Skeletal muscle tissue (tissue), 4 donors: ENCODE data around the gene SLC9A1. TPM values are rescaled to one million over a fixed set of nuclear protein-coding genes. Genes with fewer than 3 reads are reported as not detected.
A peak's percentile ranks its signal among the peaks of the same experiment; 100 is the strongest.

Source experiments
- H3K27ac ChIP-seq: one replicate; pipeline ENCODE4 v1.7.0; 2013; ENCODE audit warnings: mild to moderate bottlenecking, low read depth, low read length, inconsistent platforms
- H3K27me3 ChIP-seq, 3 donors: one replicate each; pipeline ENCODE4 v1.7.0; 2013; ENCODE audit warnings: low read length in 3 of 3; ENCODE audit not compliant: control insufficient read depth in 3 of 3, insufficient read depth in 3 of 3
- H3K36me3 ChIP-seq, 3 donors: one replicate each; pipeline ENCODE4 v1.7.0; 2013; ENCODE audit warnings: low read length in 3 of 3; ENCODE audit not compliant: control insufficient read depth in 3 of 3, insufficient read depth in 3 of 3
- H3K4me1 ChIP-seq, 3 donors: one replicate each; pipeline ENCODE4 v1.7.0; 2013; ENCODE audit warnings: low read length in 3 of 3, mild to moderate bottlenecking in 3 of 3; ENCODE audit not compliant: control insufficient read depth in 3 of 3, insufficient read depth in 3 of 3
- H3K4me3 ChIP-seq, 3 donors: one replicate each; pipeline ENCODE4 v1.7.0; 2013; ENCODE audit warnings: low read length in 3 of 3
- H3K9ac ChIP-seq, 3 donors: one replicate each; pipeline ENCODE4 v1.7.0; 2013; ENCODE audit warnings: low read length in 3 of 3, mild to moderate bottlenecking in 3 of 3, moderate library complexity in 2 of 3, low read depth in 1 of 3
- H3K9me3 ChIP-seq, 3 donors: one replicate each; pipeline ENCODE4 v1.7.0; 2013; ENCODE audit warnings: low read length in 3 of 3; ENCODE audit not compliant: control insufficient read depth in 3 of 3
- total RNA-seq: library from RNA; depleted of rRNA; stranded (reverse); fragments of >200 nt; gene quantifications from one replicate; pipeline ENCODE4 v1.2.3, GENCODE V29; 2014
- donor health status: Osteomylitis.

The SLC9A1 gene
- total RNA-seq, 1 donor from 2014 or later: 1.6 TPM

- H3K4me1 ChIP-seq: peaks cover 34 to 48% (median 46%) of the 10 kb centered on the region in 3 donors
- no peaks in the 10 kb centered on the region for H3K9me3 ChIP-seq
- H3K27ac ChIP-seq: no peak overlapping the region
- no peaks in the 10 kb centered on the region for H3K27me3 ChIP-seq
- H3K36me3 ChIP-seq: peaks cover 0 to 14% (median 6%) of the 10 kb centered on the region in 3 donors
- no peak overlapping the region for H3K9ac ChIP-seq
- no peak overlapping the region for H3K4me3 ChIP-seq
Observed at GRCh38 chr1:27113861-27114260, 41.1 kb downstream of the SLC9A1 start.

DNA sequence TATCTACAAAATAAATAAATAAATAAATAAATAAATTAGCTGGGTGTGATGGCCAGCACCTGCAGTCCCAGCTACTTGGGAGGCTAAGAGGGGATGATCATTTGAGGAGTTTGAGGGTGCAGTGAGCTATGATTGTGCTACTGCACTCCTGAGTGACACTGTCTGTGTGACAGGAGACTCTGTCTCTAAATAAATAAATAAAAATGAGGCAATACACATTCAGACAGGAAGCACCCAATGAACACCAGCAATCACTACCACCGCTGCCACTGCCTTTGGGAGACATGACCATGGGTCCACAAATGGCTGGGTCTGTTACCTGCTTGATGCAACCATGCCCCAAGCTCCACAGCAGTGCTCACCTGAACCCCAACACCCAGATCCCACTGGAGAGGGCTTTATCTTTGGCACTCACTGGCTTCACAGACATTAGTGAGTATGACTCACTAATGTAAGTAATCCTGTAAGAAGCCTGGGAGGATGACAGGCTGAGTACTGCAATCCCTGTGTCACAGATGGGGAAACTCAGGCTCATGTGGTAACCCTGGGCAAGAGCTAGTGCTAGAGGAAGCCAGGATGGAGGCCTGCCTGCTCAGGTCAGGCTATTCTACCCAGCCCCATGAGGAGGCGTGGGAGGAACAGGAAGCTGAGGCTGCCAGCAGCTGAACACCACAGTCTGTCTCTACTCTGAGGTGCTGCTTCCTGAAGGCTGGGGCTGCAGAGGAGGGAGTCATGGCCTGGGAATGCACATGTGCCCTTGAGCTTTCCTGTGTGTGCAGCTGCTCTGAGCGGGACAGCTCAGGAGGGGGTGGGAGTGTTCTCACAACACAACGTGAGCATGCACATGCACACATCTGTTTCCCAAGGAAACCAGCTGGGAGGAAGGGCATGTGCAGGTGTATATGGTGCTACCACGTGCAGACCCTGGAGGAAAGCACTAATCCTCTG lies 43.0 kb downstream of the SLC9A1 start:
- Histone ChIP-seq H3K4me1 (peaks cover 19 to 29% (median 27%) of the 10 kb centered on the region in 3 donors), H3K27ac (peak overlapping the region; percentile 34), H3K4me3 (peak overlapping the region in 1 of 3 donors; percentile 29), H3K9me3 (no peaks in the 10 kb centered on the region), H3K27me3 (no peaks in the 10 kb centered on the region), H3K36me3 (peaks cover 0 to 14% (median 9%) of the 10 kb centered on the region in 3 donors), H3K9ac (peak overlapping the region in 1 of 3 donors; percentile 50)

DNA sequence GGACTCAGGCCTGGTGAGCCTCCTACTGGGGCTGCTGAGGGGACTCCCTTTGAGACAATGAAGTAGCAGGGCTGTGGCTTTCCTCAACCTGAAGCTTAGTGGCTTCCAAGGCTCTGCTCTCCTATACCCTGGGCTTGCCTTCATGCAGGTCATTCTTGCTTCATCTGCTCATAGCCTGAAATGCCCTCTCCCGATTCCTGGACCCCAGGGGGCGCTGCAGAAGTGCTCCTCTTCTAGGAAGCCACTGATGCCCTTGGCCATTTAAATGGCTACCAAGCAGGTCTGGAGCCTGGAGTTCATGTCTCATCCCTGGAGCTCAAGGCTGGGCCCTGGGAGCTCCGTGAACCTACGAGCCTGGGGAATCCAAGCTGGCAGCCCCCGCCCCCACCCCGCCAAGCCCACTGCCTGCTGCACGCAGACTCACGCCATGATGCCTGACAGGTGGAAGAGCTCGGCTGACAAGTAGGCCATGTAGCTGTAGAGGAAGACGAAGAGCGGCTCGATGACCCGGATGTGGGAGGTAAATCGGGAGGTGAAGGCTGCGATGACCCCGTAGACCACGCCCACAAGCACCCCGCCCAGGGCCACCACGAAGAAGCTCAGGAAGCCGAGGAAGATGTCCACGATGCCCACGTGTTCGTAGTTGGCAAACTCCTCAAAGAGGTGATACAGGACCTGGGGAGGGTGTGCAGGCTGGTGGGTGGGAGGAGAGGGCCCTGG lies 45.7 kb downstream of the SLC9A1 start:
- H3K36me3 ChIP-seq: peaks cover 10 to 33% (median 18%) of the 10 kb centered on the region in 3 donors
- no peak overlapping the region for H3K27ac ChIP-seq
- no peak overlapping the region for H3K4me3 ChIP-seq
- no peaks in the 10 kb centered on the region for H3K9me3 ChIP-seq
- H3K4me1 ChIP-seq: peaks cover 7 to 10% (median 9%) of the 10 kb centered on the region in 3 donors
- H3K9ac ChIP-seq: no peak overlapping the region
- no peaks in the 10 kb centered on the region for H3K27me3 ChIP-seq

GRCh38 chr1:27108588-27108987 lies 46.3 kb downstream of the SLC9A1 start:
- no peaks in the 10 kb centered on the region for H3K27me3 ChIP-seq
- peaks cover 10 to 30% (median 15%) of the 10 kb centered on the region in 3 donors for H3K36me3 ChIP-seq
- H3K4me3 ChIP-seq: no peak overlapping the region
- no peak overlapping the region for H3K9ac ChIP-seq
- H3K4me1 ChIP-seq: peaks cover 7 to 10% (median 9%) of the 10 kb centered on the region in 3 donors
- H3K27ac ChIP-seq: no peak overlapping the region
- H3K9me3 ChIP-seq: no peaks in the 10 kb centered on the region

GRCh38 chr1:27106561-27107323 lies 48.2 kb downstream of the SLC9A1 start:
- Histone ChIP-seq H3K9me3 (no peaks in the 10 kb centered on the region), H3K27me3 (no peaks in the 10 kb centered on the region), H3K9ac (no peak overlapping the region), H3K4me3 (no peak overlapping the region), H3K4me1 (peaks cover under 1 to 2% (median 2%) of the 10 kb centered on the region in 3 donors), H3K27ac (no peak overlapping the region), H3K36me3 (peaks cover 10 to 28% (median 17%) of the 10 kb centered on the region in 3 donors)

DNA sequence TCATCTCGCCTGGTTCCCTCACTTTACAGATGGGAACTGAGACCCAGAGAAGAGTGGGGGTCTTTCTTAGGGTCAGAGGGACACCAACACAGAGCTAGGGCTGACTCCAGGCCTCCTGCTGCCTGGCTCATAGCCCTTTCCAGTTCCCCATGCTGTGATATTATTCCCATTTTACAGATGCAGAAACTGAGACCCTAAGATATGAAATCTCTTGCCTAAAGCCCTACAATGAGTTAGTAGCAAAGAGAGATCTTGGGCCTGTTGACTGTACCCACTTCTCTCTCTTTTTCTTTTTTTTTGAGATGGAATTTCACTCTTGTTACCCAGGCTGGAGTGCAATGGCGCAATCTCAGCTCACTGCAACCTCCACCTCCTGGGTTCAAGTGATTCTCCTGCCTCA lies 49.9 kb downstream of the SLC9A1 start:
- no peak overlapping the region for H3K27ac ChIP-seq
- no peak overlapping the region for H3K9ac ChIP-seq
- H3K4me1 ChIP-seq: peaks cover 0 to 2% (median 0%) of the 10 kb centered on the region in 3 donors
- H3K36me3 ChIP-seq: peaks cover 16 to 30% (median 20%) of the 10 kb centered on the region in 3 donors
- H3K9me3 ChIP-seq: no peaks in the 10 kb centered on the region
- H3K27me3 ChIP-seq: no peaks in the 10 kb centered on the region
- H3K4me3 ChIP-seq: no peak overlapping the region

DNA sequence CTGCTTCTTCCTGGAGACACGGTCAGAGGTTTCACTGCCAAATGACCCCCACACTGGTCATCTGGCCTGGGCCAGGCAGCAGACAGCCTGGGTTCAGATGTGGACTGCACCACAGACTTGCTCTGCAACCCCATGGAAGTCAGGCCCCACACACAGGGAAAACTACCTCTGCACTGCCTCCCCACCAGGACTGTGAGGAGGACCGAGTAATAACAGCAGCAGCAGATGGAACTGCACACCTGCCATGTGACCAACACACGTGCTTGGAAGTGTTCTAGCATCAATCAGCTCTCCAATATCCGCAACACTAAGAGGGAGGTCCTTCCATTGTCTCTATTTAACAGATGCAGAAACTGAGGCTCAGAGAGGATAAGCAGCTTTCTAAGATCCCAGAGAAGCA lies 51.4 kb downstream of the SLC9A1 start:
- no peaks in the 10 kb centered on the region for H3K9me3 ChIP-seq
- no peak overlapping the region for H3K4me3 ChIP-seq
- H3K4me1 ChIP-seq: peaks cover 12 to 14% (median 14%) of the 10 kb centered on the region in 3 donors
- no peak overlapping the region for H3K27ac ChIP-seq
- H3K27me3 ChIP-seq: no peaks in the 10 kb centered on the region
- peaks cover 16 to 30% (median 17%) of the 10 kb centered on the region in 3 donors for H3K36me3 ChIP-seq
- H3K9ac ChIP-seq: no peak overlapping the region

- no peak overlapping the region for H3K9ac ChIP-seq
- H3K9me3 ChIP-seq: no peaks in the 10 kb centered on the region
- no peak overlapping the region for H3K4me3 ChIP-seq
- H3K27me3 ChIP-seq: no peaks in the 10 kb centered on the region
- H3K4me1 ChIP-seq: peaks cover 18 to 19% (median 18%) of the 10 kb centered on the region in 3 donors
- no peak overlapping the region for H3K27ac ChIP-seq
- peaks cover 16 to 30% (median 16%) of the 10 kb centered on the region in 3 donors for H3K36me3 ChIP-seq
Observed at GRCh38 chr1:27102707-27103468, 52.0 kb downstream of the SLC9A1 start.

- H3K4me3 ChIP-seq: no peak overlapping the region
- H3K9me3 ChIP-seq: no peaks in the 10 kb centered on the region
- H3K27me3 ChIP-seq: no peaks in the 10 kb centered on the region
- no peak overlapping the region for H3K27ac ChIP-seq
- H3K9ac ChIP-seq: no peak overlapping the region
- peaks cover 18 to 20% (median 19%) of the 10 kb centered on the region in 3 donors for H3K4me1 ChIP-seq
- peaks cover 16 to 30% (median 16%) of the 10 kb centered on the region in 3 donors for H3K36me3 ChIP-seq
Observed at GRCh38 chr1:27102134-27102706, 52.7 kb downstream of the SLC9A1 start.
